K562 (cell line): ENCODE results near the gene LYZL6. TPM values are rescaled to one million over a fixed set of nuclear protein-coding genes. Genes with fewer than 3 reads are reported as not detected.

ENCODE experiments used
- ATAC-seq: fragments of 200-7000 bp; cut with Tn5 transposase; 3 replicates; pipeline ENCODE4 v1.9.1; 2020; ENCODE audit warnings: moderate library complexity
- BruUV-seq: library from RNA; stranded (reverse); fragments of 400-500 nt; replicated peaks from 2 replicates; lab custom pipeline; 2021; lab: Mats Ljungman, UMichigan
- CTCF ChIA-PET: fragments of 300-600 bp; formaldehyde crosslinking; extraction: SDS; loops from one replicate; lab custom pipeline; 2021; ENCODE audit warnings: low intra/inter-chr PET ratio; lab: Yijun Ruan, JAX
- POLR2A ChIA-PET: fragments of 300-600, 350-650 bp; sonication (Branson Sonifier 250); formaldehyde crosslinking; extraction: SDS; loops from one replicate; lab custom pipeline; 2021; ENCODE audit warnings: antibody characterized with exemption, inconsistent platforms; lab: Yijun Ruan, JAX
- DNase-seq, 4 experiments: peaks; one replicate each; pipeline versions ENCODE4 v3.0.0 to v3.0.0-alpha.2; 2011 to 2018; ENCODE audit warnings: low spot score in 3 of 4, mixed read lengths in 3 of 4; ENCODE audit errors: extremely low read depth in 1 of 4
- FAIRE-seq: peaks from 2 replicates; lab custom pipeline; 2011; peaks lifted over from hg19 to GRCh38; lab: Jason Lieb, UNC
- H2AFZ ChIP-seq: 2 replicates; pipeline ENCODE4 v1.6.0; 2011; ENCODE audit warnings: low read depth, low read length, control low read depth, inconsistent platforms
- H3K27ac ChIP-seq: fragments of 200-600 bp; 3 replicates; pipeline ENCODE4 v1.8.0; 2011; ENCODE audit warnings: low read depth, mild to moderate bottlenecking, control low read depth, inconsistent platforms, low read length, moderate library complexity, mixed read lengths; ENCODE audit errors: extremely low read depth
- H3K27me3 ChIP-seq, 2 experiments: fragments of 300-600 bp in 1 of 2; 2 replicates in 1 of 2; 3 replicates in 1 of 2; pipeline versions ENCODE4 v1.6.0 to v1.8.0; 2011; ENCODE audit warnings: inconsistent platforms in 2 of 2, low read length in 2 of 2, mild to moderate bottlenecking in 1 of 2, mixed read lengths in 1 of 2, moderate library complexity in 1 of 2; ENCODE audit not compliant: control insufficient read depth in 2 of 2, insufficient read depth in 2 of 2
- H3K36me3 ChIP-seq: fragments of 300-600 bp; 3 replicates; pipeline ENCODE4 v1.8.0; 2011; ENCODE audit warnings: mild to moderate bottlenecking, low read length, inconsistent platforms; ENCODE audit not compliant: control insufficient read depth, insufficient read depth
- H3K4me1 ChIP-seq, 2 experiments: fragments of 200-600 bp in 1 of 2; replicated peaks in 1 of 2; 2 replicates in 1 of 2; 3 replicates in 1 of 2; pipeline versions ENCODE4 v1.5.1 to v1.8.0; 2011; ENCODE audit warnings: inconsistent platforms in 2 of 2, low read length in 2 of 2, mild to moderate bottlenecking in 1 of 2, mixed read lengths in 1 of 2, moderate library complexity in 1 of 2; ENCODE audit not compliant: control insufficient read depth in 2 of 2, insufficient read depth in 2 of 2
- H3K4me2 ChIP-seq: 2 replicates; pipeline ENCODE4 v1.6.1; 2011; ENCODE audit warnings: low read length, control low read depth, inconsistent platforms, mixed read lengths; ENCODE audit not compliant: insufficient read depth
- H3K4me3 ChIP-seq: fragments of 200-600 bp; sonication (generic), shearing (Covaris generic); 2 replicates; pipeline ENCODE4 v1.5.1; 2016; ENCODE audit warnings: control low read depth, inconsistent platforms
- H3K79me2 ChIP-seq: fragments of 200-600 bp; 3 replicates; pipeline ENCODE4 v1.8.0; 2011; ENCODE audit warnings: low read length, inconsistent platforms; ENCODE audit not compliant: control insufficient read depth, insufficient read depth
- H3K9ac ChIP-seq, 2 experiments: 2 replicates each; pipeline versions ENCODE4 v1.6.0 to v1.6.1; 2011; ENCODE audit warnings: low read depth in 2 of 2, low read length in 2 of 2, control low read depth in 1 of 2, inconsistent platforms in 1 of 2, mild to moderate bottlenecking in 1 of 2, mixed read lengths in 1 of 2; ENCODE audit not compliant: insufficient read depth in 1 of 2
- H3K9me1 ChIP-seq: one replicate; pipeline ENCODE4 v1.6.0; 2011; ENCODE audit warnings: inconsistent platforms, mild to moderate bottlenecking, low read length, moderate library complexity; ENCODE audit not compliant: control insufficient read depth, insufficient read depth
- H3K9me3 ChIP-seq: replicated peaks from 2 replicates; pipeline ENCODE4 v1.5.1; 2011; ENCODE audit warnings: low read depth, low read length, inconsistent platforms; ENCODE audit not compliant: control insufficient read depth, insufficient read depth
- H4K20me1 ChIP-seq: replicated peaks from 2 replicates; pipeline ENCODE4 v1.6.1; 2011; ENCODE audit warnings: low read length, inconsistent platforms, mixed read lengths; ENCODE audit not compliant: control insufficient read depth, insufficient read depth
- CEBPG ChIP-seq, 3 experiments: fragments of 200-800 bp in 1 of 3; sonication (Bioruptor generic) in 1 of 3; sonication (generic) in 1 of 3; formaldehyde crosslinking in 1 of 3; IDR thresholded peaks in 2 of 3; conservative IDR thresholded peaks in 1 of 3; 2 replicates each; pipeline versions ENCODE4 v1.6.1 to v1.8.0; 2016 to 2022; ENCODE audit warnings: missing compliant biosample characterization in 2 of 3, missing genetic modification characterization in 2 of 3, mild to moderate bottlenecking in 1 of 3, missing genetic modification reagents in 1 of 3
- ESRRB ChIP-seq: fragments of 250-450 bp; sonication (Bioruptor Pico); IDR thresholded peaks from 2 replicates; pipeline ENCODE4 v1.5.0; 2020; ENCODE audit warnings: mild to moderate bottlenecking, moderate library complexity, borderline replicate concordance
- FOSL1 ChIP-seq: fragments of 200-800 bp; sonication (Bioruptor generic); conservative IDR thresholded peaks from 2 replicates; pipeline ENCODE4 v1.6.1; 2016; ENCODE audit warnings: missing genetic modification characterization, missing compliant biosample characterization
- FOXM1 ChIP-seq, 2 experiments: fragments of 450-650 bp in 1 of 2; sonication (generic) in 1 of 2; formaldehyde crosslinking in 1 of 2; IDR thresholded peaks; 2 replicates each; pipeline versions ENCODE4 v1.6.1 to v1.9.0; 2017 to 2022; ENCODE audit warnings: low read depth in 2 of 2, mild to moderate bottlenecking in 2 of 2, missing genetic modification reagents in 1 of 2, moderate library complexity in 1 of 2
- HNRNPLL ChIP-seq: fragments of 200-400 bp; formaldehyde crosslinking; IDR thresholded peaks from 2 replicates; pipeline ENCODE4 v1.6.1; 2017; ENCODE audit warnings: low read length, low read depth, mild to moderate bottlenecking; ENCODE audit not compliant: poor library complexity, severe bottlenecking
- RCOR1 ChIP-seq, 2 experiments: IDR thresholded peaks; 2 replicates each; pipeline ENCODE4 v1.6.1; 2012; ENCODE audit warnings: low read depth in 2 of 2, low read length in 2 of 2, borderline replicate concordance in 1 of 2, improper control_type of control experiment in 1 of 2
- RFX5 ChIP-seq: IDR thresholded peaks from 2 replicates; pipeline ENCODE4 v1.6.1; 2011; ENCODE audit warnings: low read depth, mild to moderate bottlenecking, improper control_type of control experiment, low read length
- SIX5 ChIP-seq, 2 experiments: IDR thresholded peaks; 2 replicates each; pipeline ENCODE4 v1.6.1; 2011; ENCODE audit warnings: low read length in 2 of 2, borderline replicate concordance in 1 of 2, low read depth in 1 of 2, mild to moderate bottlenecking in 1 of 2, moderate library complexity in 1 of 2; ENCODE audit not compliant: insufficient read depth in 1 of 2
- TBL1XR1 ChIP-seq, 2 experiments: IDR thresholded peaks; 2 replicates each; pipeline ENCODE4 v1.6.1; 2012; ENCODE audit warnings: improper control_type of control experiment in 2 of 2, low read length in 2 of 2, mild to moderate bottlenecking in 1 of 2
- ZNF707 ChIP-seq: fragments of 250-450 bp; sonication (Bioruptor Pico); conservative IDR thresholded peaks from 2 replicates; pipeline ENCODE4 v1.8.0; 2022; ENCODE audit warnings: inconsistent platforms, mild to moderate bottlenecking, moderate library complexity
- WGBS: fragments of 100-300 bp; shearing (Covaris generic); methylation state at CpG from one replicate; pipeline ENCODE4 v1.1.6; 2016; ENCODE audit warnings: low coverage, mixed read lengths; ENCODE audit not compliant: insufficient coverage; ENCODE audit errors: missing lambda C conversion rate; 5-methylcytosine and 5-hydroxymethylcytosine counted together
- in situ Hi-C: fragments of 300-500 bp; cut with MboI; formaldehyde crosslinking; loops from 4 replicates; pipeline ENCODE4 v1.15.0; 2018; ENCODE audit warnings: inconsistent platforms, mixed read lengths
- intact Hi-C: fragments of 100-400 bp; cut with micrococcal nuclease; formaldehyde crosslinking; loops from 2 replicates; pipeline ENCODE4 v1.14.2; 2022
- polyA plus RNA-seq, 8 experiments: library from polyadenylated mRNA; depleted of rRNA in 4 of 8; stranded (reverse) in 5 of 8; unstranded in 3 of 8; fragments of >200 nt; fragmentation: Nextera tagmentation in 2 of 8; fragmentation: Illumina TruSeq in 1 of 8; extraction: Ambion mirVana in 2 of 8; extraction: Trizol in 1 of 8; gene quantifications; 2 replicates each; pipeline versions ENCODE4 v1.2.1 to v1.2.3, GENCODE V29; 2011 to 2014; ENCODE audit warnings: inconsistent platforms in 1 of 8, missing spikeins in 1 of 8
- total RNA-seq, 7 experiments: library from RNA; depleted of rRNA in 6 of 7; stranded (reverse); fragments of >200 nt in 6 of 7; fragmentation: Illumina TruSeq in 2 of 7; extraction: Trizol in 2 of 7; gene quantifications; 2 replicates each; pipeline versions ENCODE4 v1.2.1 to v1.2.3, GENCODE V29; 2011 to 2021; ENCODE audit warnings: low replicate concordance in 1 of 7
- TF ChIP-seq, protein P1 (sequence below): fragments of 450-650 bp; IDR thresholded peaks from 2 replicates; pipeline ENCODE4 v1.6.1; 2018; ENCODE audit warnings: mild to moderate bottlenecking, low read depth; ENCODE audit not compliant: partially characterized antibody
- TF ChIP-seq, protein P2 (sequence below): fragments of 450-650 bp; IDR thresholded peaks from 2 replicates; pipeline ENCODE4 v1.6.1; 2017; ENCODE audit warnings: antibody characterized with exemption, mild to moderate bottlenecking

The LYZL6 gene
- total and polyA plus RNA-seq, 9 of the 15 experiments (the other 6 are each of a cell fraction or from before 2014, with no cell fraction given) = not detected

- peaks cover 9 to 28% of the 10 kb centered on the region in 2 experiments; a peak in 4 of 5 replicates for H3K4me1 ChIP-seq
- no peaks in the 10 kb centered on the region for H3K27me3 ChIP-seq
- in situ Hi-C loops = no loop called here
- DNase-seq (no peak), ATAC-seq (no peak; the same call in 2 of the 3 replicates), FAIRE-seq (no peak)
- H3K36me3 ChIP-seq = no peaks in the 10 kb centered on the region
- ChIA-PET POLR2A (interaction anchor here (0.6 kb wide), 1 partner anchor 1822 kb away, joined by 3 read pairs; no protein-coding TSS in a partner anchor), CTCF (no interaction called here)
- BruUV-seq = no TSS peak
- no peak for TF ChIP-seq RCOR1 (IDR thresholded peaks at IDR 0.05; ENCODE audit: borderline replicate concordance in 1 of 2, low read depth in 2 of 2, low read length in 2 of 2)
- TF ChIP-seq, protein P1, sequence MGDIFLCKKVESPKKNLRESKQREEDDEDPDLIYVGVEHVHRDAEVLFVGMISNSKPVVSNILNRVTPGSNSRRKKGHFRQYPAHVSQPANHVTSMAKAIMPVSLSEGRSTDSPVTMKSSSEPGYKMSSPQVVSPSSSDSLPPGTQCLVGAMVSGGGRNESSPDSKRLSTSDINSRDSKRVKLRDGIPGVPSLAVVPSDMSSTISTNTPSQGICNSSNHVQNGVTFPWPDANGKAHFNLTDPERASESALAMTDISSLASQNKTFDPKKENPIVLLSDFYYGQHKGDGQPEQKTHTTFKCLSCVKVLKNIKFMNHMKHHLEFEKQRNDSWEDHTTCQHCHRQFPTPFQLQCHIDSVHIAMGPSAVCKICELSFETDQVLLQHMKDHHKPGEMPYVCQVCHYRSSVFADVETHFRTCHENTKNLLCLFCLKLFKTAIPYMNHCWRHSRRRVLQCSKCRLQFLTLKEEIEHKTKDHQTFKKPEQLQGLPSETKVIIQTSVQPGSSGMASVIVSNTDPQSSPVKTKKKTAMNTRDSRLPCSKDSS = no peak
- TF ChIP-seq, protein P2, sequence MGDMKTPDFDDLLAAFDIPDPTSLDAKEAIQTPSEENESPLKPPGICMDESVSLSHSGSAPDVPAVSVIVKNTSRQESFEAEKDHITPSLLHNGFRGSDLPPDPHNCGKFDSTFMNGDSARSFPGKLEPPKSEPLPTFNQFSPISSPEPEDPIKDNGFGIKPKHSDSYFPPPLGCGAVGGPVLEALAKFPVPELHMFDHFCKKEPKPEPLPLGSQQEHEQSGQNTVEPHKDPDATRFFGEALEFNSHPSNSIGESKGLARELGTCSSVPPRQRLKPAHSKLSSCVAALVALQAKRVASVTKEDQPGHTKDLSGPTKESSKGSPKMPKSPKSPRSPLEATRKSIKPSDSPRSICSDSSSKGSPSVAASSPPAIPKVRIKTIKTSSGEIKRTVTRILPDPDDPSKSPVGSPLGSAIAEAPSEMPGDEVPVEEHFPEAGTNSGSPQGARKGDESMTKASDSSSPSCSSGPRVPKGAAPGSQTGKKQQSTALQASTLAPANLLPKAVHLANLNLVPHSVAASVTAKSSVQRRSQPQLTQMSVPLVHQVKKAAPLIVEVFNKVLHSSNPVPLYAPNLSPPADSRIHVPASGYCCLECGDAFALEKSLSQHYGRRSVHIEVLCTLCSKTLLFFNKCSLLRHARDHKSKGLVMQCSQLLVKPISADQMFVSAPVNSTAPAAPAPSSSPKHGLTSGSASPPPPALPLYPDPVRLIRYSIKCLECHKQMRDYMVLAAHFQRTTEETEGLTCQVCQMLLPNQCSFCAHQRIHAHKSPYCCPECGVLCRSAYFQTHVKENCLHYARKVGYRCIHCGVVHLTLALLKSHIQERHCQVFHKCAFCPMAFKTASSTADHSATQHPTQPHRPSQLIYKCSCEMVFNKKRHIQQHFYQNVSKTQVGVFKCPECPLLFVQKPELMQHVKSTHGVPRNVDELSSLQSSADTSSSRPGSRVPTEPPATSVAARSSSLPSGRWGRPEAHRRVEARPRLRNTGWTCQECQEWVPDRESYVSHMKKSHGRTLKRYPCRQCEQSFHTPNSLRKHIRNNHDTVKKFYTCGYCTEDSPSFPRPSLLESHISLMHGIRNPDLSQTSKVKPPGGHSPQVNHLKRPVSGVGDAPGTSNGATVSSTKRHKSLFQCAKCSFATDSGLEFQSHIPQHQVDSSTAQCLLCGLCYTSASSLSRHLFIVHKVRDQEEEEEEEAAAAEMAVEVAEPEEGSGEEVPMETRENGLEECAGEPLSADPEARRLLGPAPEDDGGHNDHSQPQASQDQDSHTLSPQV = no peak
- no peak for TF ChIP-seq ZNF707 (CRISPR knock-in tag)
- no peak for TF ChIP-seq ESRRB (CRISPR knock-in tag)
- no peak for TF ChIP-seq TBL1XR1 (IDR thresholded peaks at IDR 0.05; ENCODE audit: low read length in 2 of 2)
- no peak for TF ChIP-seq RFX5
- TF ChIP-seq HNRNPLL = no peak
- TF ChIP-seq FOXM1 (IDR thresholded peaks at IDR 0.05; ENCODE audit: low read depth) = no peak
- no peak for TF ChIP-seq FOXM1 (CRISPR knock-in tag; IDR thresholded peaks at IDR 0.05; ENCODE audit: low read depth)
- TF ChIP-seq SIX5 (IDR thresholded peaks at IDR 0.05; ENCODE audit: borderline replicate concordance in 1 of 2, insufficient read depth in 1 of 2, low read depth in 1 of 2, low read length in 2 of 2) = no peak
- no peak for TF ChIP-seq CEBPG (CRISPR knock-in tag; IDR thresholded peaks at IDR 0.05)
- peak in 1 of 2 experiments; percentile 36; a peak in 1 of 4 replicates for TF ChIP-seq CEBPG (tag; conservative IDR thresholded peaks at IDR 0.05 in 1 of 2, IDR thresholded peaks at IDR 0.05 in 1 of 2)
- peak; percentile 35 for TF ChIP-seq FOSL1
- H3K9me1 ChIP-seq = no peaks in the 10 kb centered on the region
- H3K9me3 ChIP-seq = no peaks in the 10 kb centered on the region
- H3K4me3 ChIP-seq = no peak overlapping the region
- no peak overlapping the region for H3K27ac ChIP-seq
- 49% methylated on average over 14 of the region's 14 CpGs for WGBS
- H3K9ac ChIP-seq = no peak overlapping the region
- H4K20me1 ChIP-seq = no peaks in the 10 kb centered on the region
- H2AFZ ChIP-seq = peak overlapping the region; percentile 64
- H3K4me2 ChIP-seq = no peak overlapping the region
- no peaks in the 10 kb centered on the region for H3K79me2 ChIP-seq
- intact Hi-C loops = no loop called here
These were observed 47.6 kb downstream of the LYZL6 start for GRCh38 chr17:35895636-35896587.
